Erythroblast (primary cell): ENCODE data around the gene NPHP4.

ENCODE experiments used
- GATA1 ChIP-seq: IDR thresholded peaks from 2 replicates; pipeline ENCODE4 v1.6.1; 2011; ENCODE audit warnings: low read depth, mild to moderate bottlenecking, control low read depth, low read length, moderate library complexity
- POLR2A ChIP-seq: IDR thresholded peaks from 2 replicates; pipeline ENCODE4 v1.6.1; 2011; ENCODE audit warnings: mild to moderate bottlenecking, low read length

GRCh38 chr1:5873556-5873955 lies 118.7 kb downstream of the NPHP4 start:
- TF ChIP-seq POLR2A (no peak), GATA1 (no peak)
